GM12874 (cell line): ENCODE results near the gene TUBGCP5.

Source experiments
- CTCF ChIP-seq: IDR thresholded peaks from 2 replicates; pipeline ENCODE4 v1.5.1; 2011; ENCODE audit warnings: low read depth, mild to moderate bottlenecking, control low read depth, low read length, moderate library complexity; ENCODE audit not compliant: insufficient read depth

Gene TUBGCP5

GRCh38 chr15:23050708-23051107, 11.3 kb upstream of the TUBGCP5 start:
- TF ChIP-seq CTCF: no peak

GRCh38 chr15:23049984-23050628, 10.7 kb upstream of the TUBGCP5 start:
- no peak for TF ChIP-seq CTCF

GRCh38 chr15:23039917-23040281, 530 bp upstream of the TUBGCP5 start:
- TF ChIP-seq CTCF: no peak

- no peak for TF ChIP-seq CTCF
Measured at GRCh38 chr15:23038726-23039142, 635 bp downstream of the TUBGCP5 start.

- peak; percentile 91 for TF ChIP-seq CTCF
Measured at GRCh38 chr15:23035964-23036566, 3.3 kb downstream of the TUBGCP5 start.

GRCh38 chr15:23033979-23034378, 5.4 kb downstream of the TUBGCP5 start:
- TF ChIP-seq CTCF: no peak

- TF ChIP-seq CTCF: no peak
Measured at GRCh38 chr15:23026218-23026617, 13.2 kb downstream of the TUBGCP5 start.

GRCh38 chr15:23022156-23022555, 17.2 kb downstream of the TUBGCP5 start:
- no peak for TF ChIP-seq CTCF
